HG03558 (cell line): ENCODE results near the gene ABCC6.
"Not testable (repeated sequence)": the region's sequence is repeated elsewhere in the genome, so short reads cannot be mapped to it uniquely, and the experiment has no call there.

Experiments used
- ATAC-seq: cut with Tn5 transposase; IDR thresholded peaks from one replicate; pipeline ENCODE4 v1.9.1; 2021; ENCODE audit warnings: moderate number of reproducible peaks; ENCODE audit not compliant: unreplicated experiment; ENCODE audit errors: extremely low read depth

Gene ABCC6

GRCh38 chr16:16163571-16163970 is 59.7 kb downstream of the ABCC6 start:
- no peak for ATAC-seq

- no peak for ATAC-seq
Observed at GRCh38 chr16:16163109-16163508, 60.2 kb downstream of the ABCC6 start.

- no peak for ATAC-seq
Observed at GRCh38 chr16:16162591-16162990, 60.7 kb downstream of the ABCC6 start.

GRCh38 chr16:16161840-16162239 is 61.5 kb downstream of the ABCC6 start:
- ATAC-seq = not testable (repeated sequence)

- ATAC-seq = no peak
Observed at GRCh38 chr16:16161319-16161718, 62.0 kb downstream of the ABCC6 start.

GRCh38 chr16:16159662-16160061 is 63.6 kb downstream of the ABCC6 start:
- no peak for ATAC-seq

- ATAC-seq = no peak
Observed at GRCh38 chr16:16158741-16159374, 64.4 kb downstream of the ABCC6 start.

GRCh38 chr16:16158082-16158658 is 65.1 kb downstream of the ABCC6 start:
- no peak for ATAC-seq

GRCh38 chr16:16157166-16157565 is 66.1 kb downstream of the ABCC6 start:
- no peak for ATAC-seq

GRCh38 chr16:16155234-16155633 is 68.1 kb downstream of the ABCC6 start:
- no peak for ATAC-seq

GRCh38 chr16:16154281-16154951 is 68.9 kb downstream of the ABCC6 start:
- ATAC-seq = no peak

- not testable (repeated sequence) for ATAC-seq
Observed at GRCh38 chr16:16153000-16153399, 70.3 kb downstream of the ABCC6 start.

GRCh38 chr16:16151315-16151714 is 72.0 kb downstream of the ABCC6 start:
- ATAC-seq = no peak

- ATAC-seq = no peak
Observed at GRCh38 chr16:16150878-16151152, 72.5 kb downstream of the ABCC6 start.

- no peak for ATAC-seq
Observed at GRCh38 chr16:16150117-16150877, 73.0 kb downstream of the ABCC6 start.

GRCh38 chr16:16149710-16150116 is 73.6 kb downstream of the ABCC6 start:
- ATAC-seq = no peak

- no peak for ATAC-seq
Observed at GRCh38 chr16:16148755-16149154, 74.5 kb downstream of the ABCC6 start.

- not testable (repeated sequence) for ATAC-seq
Observed at GRCh38 chr16:16148000-16148599, 75.2 kb downstream of the ABCC6 start.

- ATAC-seq = no peak
Observed at GRCh38 chr16:16147316-16147999, 75.8 kb downstream of the ABCC6 start.
